ENCODE data around the gene KLHL11.

The KLHL11 gene

GRCh38 chr17:41811549-41812380, 53.5 kb downstream of the KLHL11 start, which contains the start of gene P3H4:
P3H4 (minus strand) TSS chr17:41811949; CDS start chr17:41811915, 34 bp downstream.
- H3K23ac ChIP-seq (ENCODE audit: low read depth, low read length, poor library complexity), result peak within 1 kb of the TSS; percentile 96
- peak within 1 kb of the TSS; percentile 3 for H2BK12ac ChIP-seq (ENCODE audit: low read length)
- peaks cover 3 to 4% of the 10 kb centered on the region in 2 donors for H3K9me3 ChIP-seq (replicated peaks in 1 of 2; ENCODE audit: control insufficient read depth in 2 of 2, insufficient read depth in 1 of 2, low read depth in 1 of 2, low read length in 2 of 2)
- peaks cover 19% of the 10 kb centered on the region for H3K79me1 ChIP-seq (ENCODE audit: low read depth, low read length)
- peaks cover 16 to 40% of the 10 kb centered on the region in 2 donors for H3K36me3 ChIP-seq (replicated peaks in 1 of 2; ENCODE audit: control insufficient read depth in 2 of 2, insufficient read depth in 2 of 2, low read length in 2 of 2)
- peak within 1 kb of the TSS; percentile 87 for H2BK15ac ChIP-seq (ENCODE audit: low read length)
- H3K27me3 ChIP-seq (ENCODE audit: control insufficient read depth in 3 of 3, insufficient read depth in 3 of 3, low read depth in 1 of 3, low read length in 3 of 3), result no peaks in the 10 kb centered on the region
- H3K4me2 ChIP-seq (ENCODE audit: insufficient read depth, low read length, poor library complexity, severe bottlenecking), result peak within 1 kb of the TSS; percentile 99
- H2AK5ac ChIP-seq (ENCODE audit: low read depth, low read length), result peak within 1 kb of the TSS; percentile 94
- peak within 1 kb of the TSS; percentile 90 for H3K14ac ChIP-seq (ENCODE audit: low read length)
- peaks cover 12 to 17% of the 10 kb centered on the region in 2 donors for H3K4me1 ChIP-seq (ENCODE audit: control insufficient read depth in 2 of 2, insufficient read depth in 1 of 2, low read depth in 1 of 2, low read length in 2 of 2)
- peak within 1 kb of the TSS; percentile 89 for H3K27ac ChIP-seq (replicated peaks; ENCODE audit: low read length)
- peak within 1 kb of the TSS; percentile 59 to 90 for H3K4me3 ChIP-seq (ENCODE audit: low read length in 2 of 2)
- peak within 1 kb of the TSS; percentile 100 for H3K18ac ChIP-seq (ENCODE audit: low read length)
- peak within 1 kb of the TSS; percentile 25 for H4K8ac ChIP-seq (ENCODE audit: low read depth, low read length)
- peak; percentile 80 for DNase-seq (ENCODE audit: low spot score)
- peak within 1 kb of the TSS; percentile 84 for H2BK120ac ChIP-seq (ENCODE audit: low read depth, low read length)
- peak within 1 kb of the TSS; percentile 88 for H2AFZ ChIP-seq (ENCODE audit: low read length)
- no CpG with 5 or more reads among the region's 96 CpGs for whole genome bisulfite sequencing, 2 donors (ENCODE audit: extremely low coverage in 2 of 2, insufficient read length in 2 of 2, insufficient replicate concordance in 1 of 2)
- H3K9ac ChIP-seq (ENCODE audit: low read depth, low read length, poor library complexity), result peak within 1 kb of the TSS; percentile 95
- H4K91ac ChIP-seq (ENCODE audit: low read depth, low read length, poor library complexity), result peak within 1 kb of the TSS; percentile 93
- H2BK5ac ChIP-seq (ENCODE audit: low read length), result peak within 1 kb of the TSS; percentile 99
- peak within 1 kb of the TSS; percentile 79 for H3K4ac ChIP-seq (ENCODE audit: low read length)

- Histone ChIP-seq H3K79me1 (ENCODE audit: low read depth, low read length) (peaks cover 15% of the 10 kb centered on the region), H3K9ac (ENCODE audit: low read depth, low read length, poor library complexity) (peak overlapping the region; percentile 95), H3K14ac (ENCODE audit: low read length) (peak overlapping the region; percentile 79), H3K4me3 (ENCODE audit: low read length in 2 of 2) (peak overlapping the region; percentile 59 to 85), H2AFZ (ENCODE audit: low read length) (peak overlapping the region; percentile 88), H3K27ac (replicated peaks; ENCODE audit: low read length) (peak overlapping the region; percentile 89), H3K9me3 (replicated peaks in 1 of 2; ENCODE audit: control insufficient read depth in 2 of 2, insufficient read depth in 1 of 2, low read depth in 1 of 2, low read length in 2 of 2) (peaks cover 0 to 4% of the 10 kb centered on the region in 2 donors), H3K18ac (ENCODE audit: low read length) (peak overlapping the region; percentile 100), H4K91ac (ENCODE audit: low read depth, low read length, poor library complexity) (peak overlapping the region; percentile 41), H3K4me2 (ENCODE audit: insufficient read depth, low read length, poor library complexity, severe bottlenecking) (peak overlapping the region; percentile 99), H2AK5ac (ENCODE audit: low read depth, low read length) (peak overlapping the region; percentile 94), H2BK15ac (ENCODE audit: low read length) (peak overlapping the region; percentile 87), H4K8ac (ENCODE audit: low read depth, low read length) (peak overlapping the region; percentile 25), H3K4ac (ENCODE audit: low read length) (peak overlapping the region; percentile 79), H2BK5ac (ENCODE audit: low read length) (peak overlapping the region; percentile 99), H2BK12ac (ENCODE audit: low read length) (no peak overlapping the region), H3K36me3 (replicated peaks in 1 of 2; ENCODE audit: control insufficient read depth in 2 of 2, insufficient read depth in 2 of 2, low read length in 2 of 2) (peaks cover 16 to 42% of the 10 kb centered on the region in 2 donors), H3K27me3 (ENCODE audit: control insufficient read depth in 3 of 3, insufficient read depth in 3 of 3, low read depth in 1 of 3, low read length in 3 of 3) (no peaks in the 10 kb centered on the region), H2BK120ac (ENCODE audit: low read depth, low read length) (peak overlapping the region; percentile 83), H3K23ac (ENCODE audit: low read depth, low read length, poor library complexity) (peak overlapping the region; percentile 96), H3K4me1 (ENCODE audit: control insufficient read depth in 2 of 2, insufficient read depth in 1 of 2, low read depth in 1 of 2, low read length in 2 of 2) (peaks cover 12 to 16% of the 10 kb centered on the region in 2 donors)
- WGBS, 2 donors (ENCODE audit: extremely low coverage in 2 of 2, insufficient read length in 2 of 2, insufficient replicate concordance in 1 of 2), result no CpG with 5 or more reads among the region's 58 CpGs
- no peak for DNase-seq (ENCODE audit: low spot score)
Observed at GRCh38 chr17:41810659-41811548, 54.3 kb downstream of the KLHL11 start.

GRCh38 chr17:41806685-41807445, 58.4 kb downstream of the KLHL11 start:
- Histone ChIP-seq H3K9me3 (replicated peaks in 1 of 2; ENCODE audit: control insufficient read depth in 2 of 2, insufficient read depth in 1 of 2, low read depth in 1 of 2, low read length in 2 of 2) (peaks cover 2 to 4% of the 10 kb centered on the region in 2 donors), H2BK5ac (ENCODE audit: low read length) (no peak overlapping the region), H3K4ac (ENCODE audit: low read length) (no peak overlapping the region), H3K9ac (ENCODE audit: low read depth, low read length, poor library complexity) (no peak overlapping the region), H3K14ac (ENCODE audit: low read length) (no peak overlapping the region), H3K4me1 (ENCODE audit: control insufficient read depth in 2 of 2, insufficient read depth in 1 of 2, low read depth in 1 of 2, low read length in 2 of 2) (peaks cover 7 to 10% of the 10 kb centered on the region in 2 donors), H2AFZ (ENCODE audit: low read length) (no peak overlapping the region), H3K18ac (ENCODE audit: low read length) (no peak overlapping the region), H2BK12ac (ENCODE audit: low read length) (no peak overlapping the region), H2BK120ac (ENCODE audit: low read depth, low read length) (no peak overlapping the region), H3K27me3 (ENCODE audit: control insufficient read depth in 3 of 3, insufficient read depth in 3 of 3, low read depth in 1 of 3, low read length in 3 of 3) (no peaks in the 10 kb centered on the region), H4K91ac (ENCODE audit: low read depth, low read length, poor library complexity) (no peak overlapping the region), H3K4me2 (ENCODE audit: insufficient read depth, low read length, poor library complexity, severe bottlenecking) (no peak overlapping the region), H4K8ac (ENCODE audit: low read depth, low read length) (no peak overlapping the region), H3K79me1 (ENCODE audit: low read depth, low read length) (peaks cover 15% of the 10 kb centered on the region), H3K23ac (ENCODE audit: low read depth, low read length, poor library complexity) (no peak overlapping the region), H3K36me3 (replicated peaks in 1 of 2; ENCODE audit: control insufficient read depth in 2 of 2, insufficient read depth in 2 of 2, low read length in 2 of 2) (peaks cover 26 to 55% of the 10 kb centered on the region in 2 donors), H3K4me3 (ENCODE audit: low read length in 2 of 2) (no peak overlapping the region), H2BK15ac (ENCODE audit: low read length) (no peak overlapping the region), H3K27ac (replicated peaks; ENCODE audit: low read length) (no peak overlapping the region), H2AK5ac (ENCODE audit: low read depth, low read length) (no peak overlapping the region)
- WGBS, 2 donors (ENCODE audit: extremely low coverage in 2 of 2, insufficient read length in 2 of 2, insufficient replicate concordance in 1 of 2), result no CpG with 5 or more reads among the region's 8 CpGs
- DNase-seq (ENCODE audit: low spot score), result no peak

All from neuronal stem cell (in vitro differentiated cells).